HCT116 (cell line): ENCODE results near the gene ABLIM1. TPM values are rescaled to one million over a fixed set of nuclear protein-coding genes. Genes with fewer than 3 reads are reported as not detected.

Experiments
- ATAC-seq: fragments of 200-7000 bp; cut with Tn5 transposase; 2 replicates; pipeline ENCODE4 v1.9.1; 2020; ENCODE audit warnings: mild to moderate bottlenecking, moderate library complexity
- BruUV-seq: library from RNA; stranded (reverse); fragments of 400-500 nt; replicated peaks from 2 replicates; lab custom pipeline; 2021; lab: Mats Ljungman, UMichigan
- CTCF ChIA-PET: fragments of 300-600 bp; sonication (Branson Sonifier 250); formaldehyde crosslinking; loops from one replicate; lab custom pipeline; 2021; ENCODE audit warnings: antibody characterized with exemption; lab: Charles Lee
- POLR2A ChIA-PET: fragments of 300-600, 350-600 bp; sonication (Branson Sonifier 250); formaldehyde crosslinking; loops from one replicate; lab custom pipeline; 2021; ENCODE audit warnings: antibody characterized with exemption; lab: Charles Lee
- RAD21 ChIA-PET, 2 experiments: fragments of 300-600 bp; sonication (Branson Sonifier 250); formaldehyde crosslinking; loops; one replicate each; lab custom pipeline; 2023; ENCODE audit warnings: low total read pairs in 2 of 2; ENCODE audit not compliant: uncharacterized antibody in 2 of 2, unreplicated experiment in 2 of 2, low non-redundant PET in 1 of 2; lab: Charles Lee
- DNase-seq: peaks from one replicate; pipeline ENCODE4 v3.0.0-alpha.2; 2010; ENCODE audit warnings: low read depth, low spot score
- H2AFZ ChIP-seq: fragments of 200-600 bp; shearing (Covaris generic), sonication (generic); 2 replicates; pipeline ENCODE4 v1.6.1; 2017; ENCODE audit warnings: low read depth, mixed run types, mixed read lengths, antibody characterized with exemption, low read length; ENCODE audit not compliant: poor library complexity, severe bottlenecking
- H3K27ac ChIP-seq: 2 replicates; pipeline ENCODE4 v1.5.1; 2012; ENCODE audit warnings: low read depth, low read length
- H3K27me3 ChIP-seq: fragments of 200-600 bp; sonication (generic); 2 replicates; pipeline ENCODE4 v1.6.1; 2016; ENCODE audit warnings: mixed run types, low read length, mixed read lengths; ENCODE audit not compliant: insufficient read depth
- H3K36me3 ChIP-seq, 2 experiments: fragments of 200-500 bp in 1 of 2; fragments of 200-600 bp in 1 of 2; sonication (Bioruptor generic) in 1 of 2; sonication (generic) in 1 of 2; 2 replicates each; pipeline versions ENCODE4 v1.5.1 to v1.6.1; 2014 to 2016; ENCODE audit warnings: low read length in 2 of 2, inconsistent platforms in 1 of 2, mixed read lengths in 1 of 2, mixed run types in 1 of 2; ENCODE audit not compliant: insufficient read depth in 2 of 2, control insufficient read depth in 1 of 2
- H3K4me1 ChIP-seq, 2 experiments: fragments of 200-600 bp in 1 of 2; sonication (generic) in 1 of 2; 2 replicates each; pipeline versions ENCODE4 v1.5.1 to v1.6.1; 2012 to 2017; ENCODE audit warnings: low read length in 2 of 2, inconsistent platforms in 1 of 2, mild to moderate bottlenecking in 1 of 2, mixed read lengths in 1 of 2, mixed run types in 1 of 2, moderate library complexity in 1 of 2; ENCODE audit not compliant: insufficient read depth in 2 of 2, control insufficient read depth in 1 of 2
- H3K4me2 ChIP-seq: fragments of 200-600 bp; sonication (generic); 2 replicates; pipeline ENCODE4 v1.6.1; 2017; ENCODE audit warnings: mixed run types, low read length, mixed read lengths
- H3K4me3 ChIP-seq, 2 experiments: fragments of 200-600 bp in 1 of 2; sonication (generic) in 1 of 2; replicated peaks in 1 of 2; 2 replicates each; pipeline ENCODE4 v1.5.1; 2011 to 2016; ENCODE audit warnings: low read length in 2 of 2, control low read depth in 1 of 2, low read depth in 1 of 2, mild to moderate bottlenecking in 1 of 2, mixed read lengths in 1 of 2, mixed run types in 1 of 2
- H3K79me2 ChIP-seq: fragments of 200-600 bp; sonication (generic); 2 replicates; pipeline ENCODE4 v1.6.1; 2017; ENCODE audit warnings: mild to moderate bottlenecking, mixed run types, low read length, moderate library complexity, mixed read lengths; ENCODE audit not compliant: insufficient read depth
- H3K9ac ChIP-seq: fragments of 200-600 bp; sonication (generic); 2 replicates; pipeline ENCODE4 v1.6.1; 2016; ENCODE audit warnings: low read length, mixed read lengths
- H3K9me2 ChIP-seq: fragments of 200-600 bp; sonication (generic), shearing (Covaris generic); 2 replicates; pipeline ENCODE4 v1.6.1; 2017; ENCODE audit warnings: mixed run types, mild to moderate bottlenecking, moderate library complexity; ENCODE audit not compliant: insufficient read depth
- H3K9me3 ChIP-seq, 2 experiments: fragments of 200-500 bp in 1 of 2; fragments of 200-600 bp in 1 of 2; sonication (Bioruptor generic) in 1 of 2; sonication (generic) in 1 of 2; 2 replicates each; pipeline ENCODE4 v1.6.1; 2014 to 2017; ENCODE audit warnings: low read length in 2 of 2, mixed read lengths in 2 of 2, inconsistent platforms in 1 of 2, low read depth in 1 of 2, mild to moderate bottlenecking in 1 of 2, mixed run types in 1 of 2, moderate library complexity in 1 of 2; ENCODE audit not compliant: control insufficient read depth in 1 of 2, insufficient read depth in 1 of 2
- H4K20me1 ChIP-seq: fragments of 200-600 bp; sonication (generic), shearing (Covaris generic); 2 replicates; pipeline ENCODE4 v1.6.1; 2017; ENCODE audit warnings: mixed run types, mild to moderate bottlenecking, moderate library complexity; ENCODE audit not compliant: insufficient read depth
- CEBPB ChIP-seq: IDR thresholded peaks from 2 replicates; pipeline ENCODE4 v1.6.1; 2012; ENCODE audit warnings: low read depth
- EZH2 ChIP-seq: fragments of 200-600 bp; sonication (generic); IDR thresholded peaks from 2 replicates; pipeline ENCODE4 v1.6.1; 2017; ENCODE audit warnings: antibody characterized with exemption, mixed run types
- EZH2phosphoT487 ChIP-seq: fragments of 200-600 bp; IDR thresholded peaks from 2 replicates; pipeline ENCODE4 v1.6.1; 2018; ENCODE audit warnings: antibody characterized with exemption, borderline replicate concordance
- SRF ChIP-seq: IDR thresholded peaks from 2 replicates; pipeline ENCODE4 v1.6.1; 2012; ENCODE audit warnings: low read depth
- TCF7L2 ChIP-seq: IDR thresholded peaks from 2 replicates; pipeline ENCODE4 v1.7.0; 2011; ENCODE audit warnings: borderline replicate concordance, inconsistent platforms; ENCODE audit not compliant: insufficient read depth, insufficient read length; ENCODE audit errors: extremely low read depth
- ZNF274 ChIP-seq: fragments of 200-500 bp; sonication (Bioruptor generic); IDR thresholded peaks from 2 replicates; pipeline ENCODE4 v1.6.1; 2014; ENCODE audit warnings: mild to moderate bottlenecking, low read depth, low read length, inconsistent platforms
- intact Hi-C: fragments of 100-400 bp; cut with micrococcal nuclease; formaldehyde crosslinking; loops from 2 replicates; pipeline ENCODE4 v1.10.0; 2022
- total RNA-seq: library from RNA; stranded (reverse); gene quantifications from one replicate; pipeline ENCODE4 v1.2.1, GENCODE V29; 2021; ENCODE audit not compliant: unreplicated experiment
- TF ChIP-seq, protein P1 (sequence below), 3 experiments: fragments of 200-600 bp in 1 of 3; sonication (generic) in 1 of 3; IDR thresholded peaks in 2 of 3; conservative IDR thresholded peaks in 1 of 3; 2 replicates each; pipeline ENCODE4 v1.5.1; 2012 to 2017; ENCODE audit warnings: low read depth in 2 of 3, low read length in 2 of 3, antibody characterized with exemption in 1 of 3, borderline replicate concordance in 1 of 3, control low read depth in 1 of 3, mild to moderate bottlenecking in 1 of 3, mixed read lengths in 1 of 3, mixed run types in 1 of 3, moderate library complexity in 1 of 3; ENCODE audit not compliant: insufficient read depth in 1 of 3
- TF ChIP-seq, protein P2 (sequence below): IDR thresholded peaks from 2 replicates; pipeline ENCODE4 v1.6.1; 2012
- TF ChIP-seq, protein P3 (sequence below): IDR thresholded peaks from 2 replicates; pipeline ENCODE4 v1.6.1; 2012; ENCODE audit warnings: low read depth

The ABLIM1 gene
- total RNA-seq, 1 experiment from 2014 or later, result 96.2 TPM

DNA sequence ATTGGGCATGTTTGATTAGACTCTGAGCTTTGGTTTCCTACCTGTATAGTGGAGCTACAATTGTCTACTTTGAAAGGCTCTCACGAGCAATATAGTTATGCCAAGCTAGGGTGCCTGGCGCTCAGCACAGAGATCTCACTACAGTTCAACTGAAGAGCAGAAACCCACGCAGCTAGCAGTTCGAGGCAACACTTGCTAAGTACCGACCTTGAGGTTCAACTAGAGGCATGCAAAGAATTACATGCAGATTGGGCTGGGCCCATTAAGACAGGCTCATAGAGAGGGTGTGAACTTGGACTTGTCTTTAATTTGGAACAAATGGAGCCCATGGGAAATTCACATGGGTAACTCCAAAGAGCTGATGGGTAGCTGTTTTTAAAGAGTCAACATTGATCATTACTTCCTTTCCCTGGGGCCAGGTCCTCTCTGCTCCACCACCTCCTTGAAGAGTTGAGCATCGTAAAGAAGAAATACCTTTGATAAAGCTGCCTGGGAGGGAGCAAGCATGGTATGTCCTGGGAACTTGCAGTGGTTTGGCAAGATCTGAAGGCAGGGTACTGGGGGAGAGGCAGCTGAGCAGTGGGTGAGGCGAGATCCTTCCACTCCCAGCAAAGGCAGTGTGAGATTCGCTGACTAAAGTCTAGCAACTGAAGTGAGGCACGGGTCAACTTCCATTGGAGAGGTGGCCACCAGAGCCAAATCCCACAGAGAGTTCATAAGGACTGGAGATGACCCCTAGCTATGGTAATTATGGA is 228.3 kb downstream of the ABLIM1 start:
- DNase-seq (no peak), ATAC-seq (peak; percentile 32; the same call in 1 of the 2 replicates)
- H4K20me1 ChIP-seq, result no peaks in the 10 kb centered on the region
- H3K9me2 ChIP-seq, result no peaks in the 10 kb centered on the region
- H3K9me3 ChIP-seq, result no peaks in the 10 kb centered on the region
- H3K36me3 ChIP-seq, result no peaks in the 10 kb centered on the region
- no peaks in the 10 kb centered on the region for H3K4me1 ChIP-seq
- no peak overlapping the region for H2AFZ ChIP-seq
- H3K4me3 ChIP-seq, result no peak overlapping the region
- BruUV-seq, result no TSS peak
- RAD21 ChIA-PET, result no interaction called here
- POLR2A ChIA-PET, result no interaction called here
- CTCF ChIA-PET, result interaction anchor here (2.0 kb wide), 1 partner anchor 29 kb away, joined by 4 read pairs; no protein-coding TSS in a partner anchor
- intact Hi-C loops, result no loop called here
- H3K9ac ChIP-seq, result no peak overlapping the region
- no peak for TF ChIP-seq TCF7L2
- TF ChIP-seq CEBPB, result no peak
- TF ChIP-seq ZNF274, result no peak
- TF ChIP-seq SRF, result no peak
- TF ChIP-seq, protein P1, sequence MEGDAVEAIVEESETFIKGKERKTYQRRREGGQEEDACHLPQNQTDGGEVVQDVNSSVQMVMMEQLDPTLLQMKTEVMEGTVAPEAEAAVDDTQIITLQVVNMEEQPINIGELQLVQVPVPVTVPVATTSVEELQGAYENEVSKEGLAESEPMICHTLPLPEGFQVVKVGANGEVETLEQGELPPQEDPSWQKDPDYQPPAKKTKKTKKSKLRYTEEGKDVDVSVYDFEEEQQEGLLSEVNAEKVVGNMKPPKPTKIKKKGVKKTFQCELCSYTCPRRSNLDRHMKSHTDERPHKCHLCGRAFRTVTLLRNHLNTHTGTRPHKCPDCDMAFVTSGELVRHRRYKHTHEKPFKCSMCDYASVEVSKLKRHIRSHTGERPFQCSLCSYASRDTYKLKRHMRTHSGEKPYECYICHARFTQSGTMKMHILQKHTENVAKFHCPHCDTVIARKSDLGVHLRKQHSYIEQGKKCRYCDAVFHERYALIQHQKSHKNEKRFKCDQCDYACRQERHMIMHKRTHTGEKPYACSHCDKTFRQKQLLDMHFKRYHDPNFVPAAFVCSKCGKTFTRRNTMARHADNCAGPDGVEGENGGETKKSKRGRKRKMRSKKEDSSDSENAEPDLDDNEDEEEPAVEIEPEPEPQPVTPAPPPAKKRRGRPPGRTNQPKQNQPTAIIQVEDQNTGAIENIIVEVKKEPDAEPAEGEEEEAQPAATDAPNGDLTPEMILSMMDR (IDR thresholded peaks at IDR 0.05 in 2 of 3, conservative IDR thresholded peaks at IDR 0.05 in 1 of 3; ENCODE audit: borderline replicate concordance in 1 of 3, insufficient read depth in 1 of 3, low read depth in 2 of 3, low read length in 2 of 3), result no peak
- no peak for TF ChIP-seq EZH2
- TF ChIP-seq, protein P2, sequence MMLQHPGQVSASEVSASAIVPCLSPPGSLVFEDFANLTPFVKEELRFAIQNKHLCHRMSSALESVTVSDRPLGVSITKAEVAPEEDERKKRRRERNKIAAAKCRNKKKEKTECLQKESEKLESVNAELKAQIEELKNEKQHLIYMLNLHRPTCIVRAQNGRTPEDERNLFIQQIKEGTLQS, result no peak
- TF ChIP-seq, protein P3, sequence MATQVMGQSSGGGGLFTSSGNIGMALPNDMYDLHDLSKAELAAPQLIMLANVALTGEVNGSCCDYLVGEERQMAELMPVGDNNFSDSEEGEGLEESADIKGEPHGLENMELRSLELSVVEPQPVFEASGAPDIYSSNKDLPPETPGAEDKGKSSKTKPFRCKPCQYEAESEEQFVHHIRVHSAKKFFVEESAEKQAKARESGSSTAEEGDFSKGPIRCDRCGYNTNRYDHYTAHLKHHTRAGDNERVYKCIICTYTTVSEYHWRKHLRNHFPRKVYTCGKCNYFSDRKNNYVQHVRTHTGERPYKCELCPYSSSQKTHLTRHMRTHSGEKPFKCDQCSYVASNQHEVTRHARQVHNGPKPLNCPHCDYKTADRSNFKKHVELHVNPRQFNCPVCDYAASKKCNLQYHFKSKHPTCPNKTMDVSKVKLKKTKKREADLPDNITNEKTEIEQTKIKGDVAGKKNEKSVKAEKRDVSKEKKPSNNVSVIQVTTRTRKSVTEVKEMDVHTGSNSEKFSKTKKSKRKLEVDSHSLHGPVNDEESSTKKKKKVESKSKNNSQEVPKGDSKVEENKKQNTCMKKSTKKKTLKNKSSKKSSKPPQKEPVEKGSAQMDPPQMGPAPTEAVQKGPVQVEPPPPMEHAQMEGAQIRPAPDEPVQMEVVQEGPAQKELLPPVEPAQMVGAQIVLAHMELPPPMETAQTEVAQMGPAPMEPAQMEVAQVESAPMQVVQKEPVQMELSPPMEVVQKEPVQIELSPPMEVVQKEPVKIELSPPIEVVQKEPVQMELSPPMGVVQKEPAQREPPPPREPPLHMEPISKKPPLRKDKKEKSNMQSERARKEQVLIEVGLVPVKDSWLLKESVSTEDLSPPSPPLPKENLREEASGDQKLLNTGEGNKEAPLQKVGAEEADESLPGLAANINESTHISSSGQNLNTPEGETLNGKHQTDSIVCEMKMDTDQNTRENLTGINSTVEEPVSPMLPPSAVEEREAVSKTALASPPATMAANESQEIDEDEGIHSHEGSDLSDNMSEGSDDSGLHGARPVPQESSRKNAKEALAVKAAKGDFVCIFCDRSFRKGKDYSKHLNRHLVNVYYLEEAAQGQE, result no peak
- no peak for TF ChIP-seq EZH2phosphoT487
- TF ChIP-seq, all 23 proteins: peak for 0
- Histone ChIP-seq H3K4me2 (no peak overlapping the region), H3K79me2 (no peaks in the 10 kb centered on the region), H3K27me3 (no peaks in the 10 kb centered on the region), H3K27ac (no peak overlapping the region)
